Dermis blood vessel endothelial cell (primary cell): ENCODE data around the gene ZNF132. TPM values are rescaled to one million over a fixed set of nuclear protein-coding genes. Genes with fewer than 3 reads are reported as not detected.
"Not testable (repeated sequence)": the region's sequence is repeated elsewhere in the genome, so short reads cannot be mapped to it uniquely, and the experiment has no call there.

Experiments used
- DNase-seq: peaks from one replicate; pipeline ENCODE4 v3.0.0; 2010
- total RNA-seq: library from RNA; depleted of rRNA; stranded (reverse); fragments of >200 nt; gene quantifications from 2 replicates; pipeline ENCODE4 v1.2.3, GENCODE V29; 2014

The ZNF132 gene
- 7.5 and 7.6 TPM in 2 replicates for total RNA-seq

DNA sequence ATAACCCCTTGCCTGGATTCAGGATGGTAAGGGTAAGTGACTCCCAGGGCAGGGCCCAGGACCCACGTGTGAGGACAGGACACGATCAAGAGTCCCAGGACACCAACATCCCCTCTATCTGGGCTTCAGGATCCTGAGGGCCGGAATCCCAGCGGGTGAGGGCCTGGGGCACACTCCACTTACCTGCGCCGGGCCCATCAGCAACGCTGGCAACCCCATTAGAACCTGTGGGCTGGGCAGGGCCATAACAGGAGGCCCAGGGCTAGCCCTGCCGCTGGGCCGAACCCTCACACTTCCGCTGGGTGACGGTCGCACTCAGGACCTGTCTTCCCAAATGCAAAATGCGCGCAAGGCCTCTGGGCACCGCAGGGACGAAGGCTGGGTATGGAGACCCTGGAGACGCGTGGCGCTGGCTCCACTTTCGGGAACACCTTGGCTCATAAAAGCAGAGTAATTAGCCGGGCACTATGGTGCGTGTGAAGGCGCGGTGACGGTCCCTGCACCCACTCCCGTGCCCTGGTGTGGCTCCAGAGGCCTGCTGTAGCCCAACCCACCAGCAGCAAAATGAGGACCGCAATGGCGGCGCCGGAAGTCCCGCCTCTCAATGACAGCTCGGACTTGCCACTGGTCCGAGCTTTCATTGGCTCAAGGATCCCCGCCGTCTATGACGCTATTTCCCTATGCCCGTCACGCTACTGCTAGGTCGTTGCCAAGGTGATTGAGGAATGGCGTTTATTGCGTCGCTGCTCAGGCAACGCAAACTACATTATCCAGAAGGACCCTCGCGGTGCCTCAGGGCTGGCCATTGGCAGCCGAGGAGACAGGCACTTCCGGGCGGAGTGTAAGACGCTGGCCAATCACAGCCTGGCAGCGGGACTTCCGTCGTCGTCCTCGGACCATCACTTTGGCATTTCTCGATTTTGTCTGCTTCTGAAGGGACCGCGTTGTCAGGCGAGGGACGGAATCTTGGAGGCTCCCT is at the start of gene ZNF132:
Gene ZNF132 (minus strand): TSS at position 578 of the 979 bp plus-strand sequence. CDS start 332 bp downstream, at position 246.
- peak; percentile 100 for DNase-seq

DNA sequence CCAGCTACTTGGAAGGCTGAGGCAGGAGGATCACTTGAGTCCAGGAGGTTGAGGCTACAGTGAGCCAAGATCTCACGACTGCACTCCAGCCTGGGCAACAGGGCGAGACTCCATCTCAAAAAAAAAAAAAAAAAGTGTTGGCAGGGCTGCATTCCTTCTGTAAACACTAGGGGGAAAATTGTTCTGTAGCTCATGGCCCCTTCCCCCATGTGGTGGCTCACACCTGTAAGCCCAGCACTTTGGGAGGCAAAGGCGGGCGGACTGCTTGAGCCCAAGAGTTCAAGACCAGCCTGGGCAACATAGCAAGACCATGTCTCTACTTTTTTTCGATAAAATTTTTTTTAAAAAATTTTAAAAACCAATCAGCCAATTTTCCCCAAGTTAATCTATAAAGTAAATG is 44.4 kb upstream of the ZNF132 start:
- not testable (repeated sequence) for DNase-seq

DNA sequence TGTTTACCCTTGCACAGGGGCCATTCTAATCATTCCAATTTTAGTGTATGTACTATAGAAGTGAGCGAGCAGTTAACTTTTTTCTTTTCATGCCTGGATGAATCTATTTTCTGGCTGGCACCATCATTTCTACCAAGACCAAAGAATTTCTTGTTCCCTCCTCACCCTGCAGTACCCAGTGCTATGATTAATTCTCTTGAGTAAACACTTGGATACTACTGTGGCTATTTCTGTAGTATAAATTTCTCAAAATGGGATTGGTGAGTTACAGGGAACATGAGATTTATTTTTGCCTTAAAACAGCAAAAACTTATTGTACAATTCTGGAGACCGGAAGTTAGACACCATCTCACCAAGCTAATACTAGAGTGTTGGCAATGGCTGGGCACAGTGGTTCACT is 43.8 kb upstream of the ZNF132 start:
- no peak for DNase-seq

DNA sequence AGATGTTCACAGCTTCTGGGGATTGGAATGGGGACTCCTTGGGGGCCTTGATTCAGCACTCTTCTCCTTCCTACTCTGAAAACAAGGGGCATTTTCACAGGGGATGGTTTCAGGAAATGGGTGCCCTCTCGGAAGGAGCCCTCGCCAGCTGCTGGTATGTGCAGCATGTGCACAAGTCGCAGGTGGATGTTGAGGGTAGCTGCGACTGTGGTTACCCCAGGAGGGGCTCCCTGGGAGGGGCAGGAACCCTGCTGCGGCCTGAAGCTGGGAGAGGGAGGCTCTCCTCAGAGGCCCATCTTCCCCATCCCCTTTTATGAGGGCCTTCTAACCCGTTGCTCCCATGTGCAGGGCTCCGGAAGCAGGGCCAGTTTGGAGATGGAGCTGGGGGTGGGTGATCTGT is 42.4 kb upstream of the ZNF132 start:
- no peak for DNase-seq

DNA sequence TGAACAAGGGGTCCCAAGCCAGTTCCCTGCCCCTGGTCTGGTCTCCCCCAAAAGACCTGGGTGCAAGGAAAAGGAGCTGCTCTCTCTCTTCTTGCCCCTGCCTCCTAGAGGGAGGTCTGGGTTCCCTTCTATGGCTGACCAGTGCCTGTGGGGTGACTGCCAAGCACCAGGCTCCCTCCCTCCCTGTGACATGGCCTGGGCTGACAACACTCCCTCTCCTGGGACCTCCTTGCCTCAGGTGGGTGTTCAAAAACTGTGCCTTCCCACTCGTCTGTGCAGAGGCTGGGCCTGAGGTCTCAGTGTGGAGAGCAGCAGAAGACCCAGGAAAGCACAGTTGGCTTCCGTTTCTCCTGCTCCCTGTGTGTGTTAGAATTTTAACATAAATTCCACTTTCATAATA is 40.9 kb upstream of the ZNF132 start:
- no peak for DNase-seq

DNA sequence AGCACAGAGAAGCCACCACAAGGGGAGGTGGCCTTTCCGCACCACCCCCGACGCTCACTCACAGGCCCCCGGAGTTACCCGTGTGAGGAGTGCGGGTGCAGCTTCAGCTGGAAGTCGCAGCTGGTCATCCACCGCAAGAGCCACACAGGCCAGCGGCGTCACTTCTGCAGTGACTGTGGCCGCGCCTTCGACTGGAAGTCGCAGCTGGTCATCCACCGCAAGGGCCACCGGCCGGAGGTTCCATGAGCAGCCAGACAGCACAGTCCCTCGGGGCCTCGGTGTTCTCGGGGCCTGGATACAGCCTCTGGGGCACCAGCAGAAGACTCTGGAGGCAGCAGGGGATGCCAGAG is 40.5 kb upstream of the ZNF132 start:
- DNase-seq, result no peak

DNA sequence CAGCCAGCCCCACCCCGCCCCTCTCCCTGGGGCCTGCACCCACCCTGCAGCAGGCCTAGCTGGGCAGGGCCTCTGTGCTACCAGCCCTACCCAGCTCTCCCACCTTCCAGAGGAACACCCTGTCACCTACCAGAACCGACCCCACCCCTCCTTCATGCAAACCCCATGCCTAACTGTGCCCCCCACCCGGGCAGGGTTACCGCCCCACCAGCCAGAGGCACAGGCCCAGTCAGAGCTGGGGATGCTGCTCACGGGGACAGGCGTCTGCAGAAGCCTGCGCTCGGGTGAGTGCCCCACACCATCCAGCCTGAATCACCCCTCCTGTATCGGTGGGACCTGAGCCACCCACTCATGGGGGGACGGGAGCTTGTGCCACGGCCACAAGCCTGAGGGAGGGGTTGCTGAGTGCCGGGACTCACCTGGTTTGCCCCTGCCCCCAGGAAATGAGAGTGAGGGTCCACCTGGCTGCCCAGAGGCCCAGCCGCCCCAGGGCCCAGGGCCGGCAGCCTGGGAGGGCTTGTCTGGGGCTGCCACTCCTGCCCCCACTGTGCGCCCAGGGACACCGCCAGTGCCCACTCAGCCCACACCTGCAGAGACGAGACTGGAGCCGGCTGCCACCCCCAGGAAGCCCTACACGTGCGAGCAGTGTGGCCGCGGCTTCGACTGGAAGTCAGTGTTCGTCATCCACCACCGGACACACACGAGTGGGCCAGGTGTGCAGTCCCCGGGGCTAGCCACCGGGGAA is 40.0 kb upstream of the ZNF132 start:
- no peak for DNase-seq

DNA sequence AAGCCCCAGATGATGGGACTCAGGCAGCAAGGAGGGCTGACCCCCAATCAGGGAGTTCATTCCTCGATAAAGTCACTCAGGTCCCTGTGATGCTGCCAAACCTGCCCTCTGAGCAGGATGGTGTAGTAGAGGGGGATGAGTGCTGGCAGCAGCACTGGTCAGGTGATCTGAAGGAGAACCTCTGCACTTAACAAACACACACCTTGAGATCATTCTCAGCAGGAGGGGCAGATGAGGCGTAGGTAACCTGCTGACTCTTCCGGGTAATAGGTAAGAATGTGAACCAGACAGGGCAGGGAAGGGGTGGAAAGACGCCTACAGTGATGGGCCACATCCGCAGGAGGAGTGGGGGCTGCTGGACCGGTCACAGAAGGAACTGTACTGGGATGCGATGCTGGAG is 39.4 kb upstream of the ZNF132 start:
- DNase-seq, result no peak

DNA sequence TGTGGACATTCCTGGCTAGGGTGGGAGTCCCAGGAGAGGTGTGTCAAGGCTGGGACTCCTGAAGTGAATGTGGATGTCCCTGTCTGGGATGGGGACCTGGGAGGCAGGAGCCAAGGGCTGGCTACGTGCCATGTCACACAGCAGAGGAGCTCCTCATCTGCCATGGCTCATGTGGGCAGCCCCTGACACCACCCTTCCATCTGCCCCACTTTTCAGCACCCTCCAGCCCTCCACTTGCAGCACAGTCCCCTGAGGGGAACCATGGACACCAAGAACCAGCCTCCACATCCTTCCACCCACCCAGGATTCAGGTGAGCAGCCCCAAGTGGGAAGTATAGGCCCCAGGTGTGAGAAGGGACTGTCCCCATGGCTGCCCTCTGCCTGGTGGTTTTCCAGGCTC is 37.9 kb upstream of the ZNF132 start:
- no peak for DNase-seq

DNA sequence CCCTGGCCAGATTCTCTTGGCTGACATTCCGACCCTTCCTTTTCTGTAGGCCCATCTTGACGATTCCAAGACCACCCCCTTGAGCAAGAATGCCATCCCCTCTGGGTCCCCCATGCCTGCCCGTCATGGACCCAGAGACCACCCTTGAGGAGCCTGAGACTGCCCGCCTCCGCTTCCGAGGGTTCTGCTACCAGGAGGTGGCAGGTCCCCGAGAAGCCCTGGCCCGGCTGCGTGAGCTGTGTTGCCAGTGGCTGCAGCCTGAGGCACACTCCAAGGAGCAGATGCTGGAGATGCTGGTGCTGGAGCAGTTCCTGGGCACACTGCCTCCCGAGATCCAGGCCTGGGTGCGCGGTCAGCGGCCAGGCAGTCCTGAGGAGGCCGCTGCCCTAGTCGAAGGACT is 37.2 kb upstream of the ZNF132 start:
- no peak for DNase-seq

DNA sequence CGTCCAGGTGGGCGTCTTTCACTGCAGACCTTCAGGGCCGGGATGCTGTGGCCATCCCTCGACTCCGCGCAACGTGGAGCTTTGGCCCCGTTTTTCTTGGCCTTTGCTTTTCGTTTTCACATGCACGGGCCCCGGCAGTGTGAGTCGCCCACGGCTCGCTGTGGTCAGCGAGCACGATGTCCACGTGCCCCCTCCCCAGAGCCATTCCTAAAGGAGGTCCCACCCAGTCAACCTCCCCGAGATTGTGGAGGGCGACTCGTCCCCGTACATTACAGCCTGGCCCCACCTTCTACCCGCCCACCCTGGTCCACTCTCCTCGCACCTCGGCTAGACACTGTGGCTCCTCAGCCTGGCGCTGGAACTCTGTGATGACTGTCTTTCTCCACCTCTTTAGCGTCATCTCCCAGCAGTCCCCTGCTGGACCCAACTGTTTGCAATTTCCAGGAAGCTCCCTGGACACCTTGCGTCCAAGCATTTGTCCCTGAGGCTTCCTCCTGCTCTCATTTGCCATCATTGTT is 36.6 kb upstream of the ZNF132 start:
- DNase-seq, result peak; percentile 12

DNA sequence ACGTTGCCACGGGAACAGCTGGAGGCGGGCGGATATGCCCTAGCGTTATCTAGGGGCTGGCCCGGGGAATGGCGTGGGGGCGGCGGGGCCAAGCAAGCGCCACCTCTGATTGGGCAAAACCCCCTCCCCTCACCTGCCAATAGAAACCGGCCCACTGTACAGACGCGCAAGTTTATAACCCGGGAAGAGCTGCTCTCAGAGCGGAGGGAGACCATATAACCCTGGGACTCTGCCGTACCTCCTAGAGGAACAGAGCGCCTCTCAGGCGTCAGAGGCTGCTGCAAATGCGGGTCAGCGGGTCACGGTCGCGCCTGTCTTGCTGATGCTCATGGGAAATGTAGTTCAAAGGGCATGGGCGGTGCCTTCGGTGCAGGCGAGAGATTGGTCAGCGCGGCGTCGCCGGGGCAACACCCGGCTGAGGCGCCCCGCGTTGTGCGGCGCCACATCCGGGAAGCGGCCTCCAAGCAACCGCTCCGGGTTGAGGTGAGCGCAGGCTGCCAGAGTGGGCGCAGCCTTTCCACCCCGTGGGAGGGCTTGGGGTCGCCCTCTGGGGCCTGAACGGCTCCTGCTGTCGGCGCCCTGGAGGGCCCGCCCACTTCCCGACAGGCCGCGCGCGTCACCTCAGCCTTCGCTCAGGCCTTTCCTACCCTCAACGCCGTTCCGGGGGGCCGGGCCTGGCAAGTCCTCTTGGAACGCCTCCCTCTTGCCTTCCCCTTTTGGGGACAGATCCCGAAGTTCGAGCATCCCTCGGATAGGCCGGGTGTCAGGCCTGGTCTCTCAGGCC is 36.0 kb upstream of the ZNF132 start, which contains the start of gene ZNF446:
Gene ZNF446 (plus strand): TSS at position 639 of the 784 bp plus-strand sequence. CDS start 867 bp downstream, outside the sequence.
- DNase-seq, result peak; percentile 97

DNA sequence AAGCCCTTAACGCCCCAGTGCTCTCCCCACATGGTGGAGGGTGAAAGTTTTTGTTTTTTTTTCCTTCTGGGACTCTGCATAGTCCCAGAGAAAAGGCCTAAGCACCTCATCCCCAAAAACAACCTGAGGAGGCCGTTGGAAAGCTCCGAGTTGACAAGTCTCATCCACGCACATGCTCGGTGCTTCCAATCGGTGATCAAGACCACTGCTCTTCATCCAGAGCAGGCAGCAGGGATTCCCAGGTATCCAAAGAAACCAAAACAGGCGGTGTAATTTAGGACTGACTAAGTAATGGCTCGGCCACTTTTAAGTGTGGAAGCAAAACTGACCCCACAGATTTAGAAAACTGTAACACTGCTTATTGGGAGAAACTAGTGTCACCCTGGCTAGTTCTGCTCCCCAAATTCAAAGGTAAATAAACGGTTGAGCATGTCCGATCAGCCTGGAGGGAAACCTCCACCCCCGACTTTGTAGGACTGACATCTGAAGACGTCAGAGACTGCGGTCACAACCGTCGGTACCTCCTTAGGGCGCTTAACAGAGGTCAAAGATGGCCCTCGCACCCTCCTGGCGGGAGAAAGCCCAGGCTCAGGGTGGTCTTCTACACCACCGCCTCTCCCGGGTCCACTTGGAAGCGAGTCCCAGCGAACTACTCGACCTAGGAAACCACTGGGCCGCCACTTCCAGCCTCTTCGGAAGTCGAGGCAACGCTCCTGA is 35.2 kb upstream of the ZNF132 start:
- DNase-seq, result no peak

DNA sequence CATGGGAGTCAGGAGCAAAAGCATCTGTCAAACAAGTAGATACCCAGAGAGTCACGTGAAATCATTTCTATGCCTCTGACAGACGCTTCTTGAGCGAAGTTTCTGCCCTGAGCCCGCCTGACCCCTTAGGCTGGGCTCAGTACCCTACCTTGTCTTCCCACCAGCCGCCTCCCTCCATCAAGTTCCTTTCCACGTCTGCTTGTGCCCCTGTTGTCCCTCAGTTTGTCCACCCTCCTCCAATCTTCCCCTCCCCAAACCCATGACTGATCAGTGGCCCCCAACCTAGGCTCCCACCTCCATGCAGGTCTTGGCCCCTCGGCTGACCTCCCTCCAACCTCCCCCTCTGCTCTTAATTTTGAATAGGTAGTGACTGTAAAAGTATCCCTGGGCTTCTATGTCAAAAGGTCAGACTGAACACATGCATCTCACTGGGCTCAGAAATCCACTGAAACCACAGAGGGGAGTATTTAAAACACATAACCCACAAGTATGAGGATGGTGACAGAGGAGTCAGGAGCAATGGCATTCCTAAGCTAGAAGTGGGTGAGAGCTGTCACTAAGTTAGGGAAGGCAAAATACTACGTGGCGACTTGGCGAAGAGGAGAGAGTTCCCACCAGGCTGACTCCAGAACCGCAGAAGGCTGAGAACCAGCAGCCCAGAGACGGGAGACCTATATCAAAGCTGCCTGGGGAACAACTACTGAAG is 34.5 kb upstream of the ZNF132 start:
- DNase-seq, result no peak

DNA sequence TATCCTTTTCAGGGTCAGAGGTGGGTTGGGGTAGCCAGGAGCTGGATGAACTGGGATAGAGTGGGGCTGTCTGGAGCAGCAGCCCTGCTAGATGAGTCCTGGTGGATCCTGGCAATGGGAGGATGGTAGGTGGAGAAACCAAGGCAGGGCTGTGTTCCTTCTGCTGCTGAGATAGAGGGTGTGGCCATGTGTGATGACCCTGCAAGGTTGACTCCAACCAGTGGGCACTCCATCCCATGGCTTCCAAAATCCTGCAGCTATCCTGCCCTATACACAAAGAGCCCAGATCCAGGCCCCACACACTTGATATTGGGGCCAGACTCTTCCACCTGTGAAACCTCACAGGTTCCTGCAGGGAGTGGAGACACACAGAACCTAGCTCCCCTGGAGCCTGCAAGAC is 33.8 kb upstream of the ZNF132 start:
- no peak for DNase-seq

DNA sequence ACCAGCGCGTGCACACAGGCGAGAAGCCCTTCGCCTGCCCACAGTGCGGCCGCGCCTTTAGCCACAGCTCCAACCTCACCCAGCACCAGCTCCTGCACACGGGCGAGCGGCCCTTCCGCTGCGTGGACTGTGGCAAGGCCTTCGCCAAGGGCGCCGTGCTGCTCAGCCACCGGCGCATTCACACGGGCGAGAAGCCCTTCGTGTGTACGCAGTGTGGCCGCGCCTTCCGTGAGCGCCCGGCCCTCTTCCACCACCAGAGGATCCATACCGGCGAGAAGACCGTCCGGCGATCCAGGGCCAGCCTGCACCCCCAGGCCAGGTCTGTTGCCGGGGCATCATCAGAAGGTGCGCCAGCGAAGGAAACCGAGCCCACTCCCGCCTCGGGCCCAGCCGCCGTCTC is 31.8 kb upstream of the ZNF132 start:
- DNase-seq, result no peak

DNA sequence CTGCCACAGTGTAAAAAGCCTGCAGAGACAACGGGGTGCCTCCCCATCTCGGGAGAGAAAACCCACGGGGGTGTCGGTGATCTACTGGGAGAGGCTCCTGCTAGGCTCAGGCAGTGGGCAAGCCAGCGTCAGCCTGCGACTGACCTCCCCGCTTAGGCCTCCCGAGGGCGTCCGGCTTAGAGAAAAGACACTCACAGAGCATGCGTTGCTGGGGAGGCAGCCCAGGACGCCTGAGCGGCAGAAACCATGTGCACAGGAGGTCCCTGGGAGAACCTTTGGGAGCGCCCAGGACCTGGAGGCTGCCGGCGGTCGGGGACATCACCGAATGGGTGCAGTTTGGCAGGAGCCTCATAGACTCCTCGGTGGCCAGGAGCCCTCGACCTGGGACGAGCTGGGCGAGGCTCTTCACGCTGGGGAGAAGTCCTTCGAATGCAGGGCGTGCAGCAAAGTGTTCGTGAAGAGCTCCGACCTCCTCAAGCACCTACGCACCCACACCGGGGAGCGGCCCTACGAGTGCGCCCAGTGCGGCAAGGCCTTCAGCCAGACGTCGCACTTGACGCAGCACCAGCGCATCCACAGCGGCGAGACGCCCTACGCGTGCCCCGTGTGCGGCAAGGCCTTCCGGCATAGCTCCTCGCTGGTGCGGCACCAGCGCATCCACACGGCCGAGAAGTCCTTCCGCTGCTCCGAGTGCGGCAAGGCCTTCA is 31.0 kb upstream of the ZNF132 start:
- not testable (repeated sequence) for DNase-seq

DNA sequence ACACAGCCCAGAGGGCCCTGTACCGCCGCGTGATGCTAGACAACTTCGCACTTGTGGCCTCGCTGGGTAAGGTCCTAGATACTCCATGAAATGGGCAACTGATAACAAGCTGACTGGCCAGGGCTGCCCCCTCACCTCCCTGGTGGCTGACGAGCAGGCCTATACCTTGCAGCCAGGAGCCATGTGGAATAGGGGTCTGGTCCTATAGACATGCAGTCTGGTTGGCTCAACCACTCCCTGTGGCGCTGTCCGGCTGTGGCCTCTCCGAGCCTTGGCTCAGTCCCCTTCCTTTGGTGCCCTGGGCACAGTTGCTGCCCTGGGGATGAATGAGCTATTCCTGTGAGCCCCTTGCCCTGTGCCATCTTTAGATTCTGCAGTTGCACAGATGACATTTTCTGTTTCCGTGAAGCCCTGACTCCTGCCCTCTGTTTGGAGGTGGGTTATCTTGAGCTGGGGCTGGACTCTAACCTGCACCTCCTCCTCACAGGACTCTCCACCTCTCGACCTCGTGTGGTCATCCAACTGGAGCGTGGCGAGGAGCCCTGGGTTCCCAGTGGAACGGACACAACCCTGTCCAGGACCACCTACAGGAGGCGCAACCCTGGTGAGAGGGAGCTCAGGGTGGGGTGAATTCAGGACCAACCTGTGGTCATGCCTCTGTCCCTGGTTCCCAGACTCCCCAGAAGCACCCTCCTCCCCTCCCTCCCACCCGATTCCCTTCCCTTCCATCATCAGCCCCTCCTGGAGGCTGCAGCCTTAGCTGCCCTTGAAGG is 29.5 kb upstream of the ZNF132 start:
- no peak for DNase-seq

DNA sequence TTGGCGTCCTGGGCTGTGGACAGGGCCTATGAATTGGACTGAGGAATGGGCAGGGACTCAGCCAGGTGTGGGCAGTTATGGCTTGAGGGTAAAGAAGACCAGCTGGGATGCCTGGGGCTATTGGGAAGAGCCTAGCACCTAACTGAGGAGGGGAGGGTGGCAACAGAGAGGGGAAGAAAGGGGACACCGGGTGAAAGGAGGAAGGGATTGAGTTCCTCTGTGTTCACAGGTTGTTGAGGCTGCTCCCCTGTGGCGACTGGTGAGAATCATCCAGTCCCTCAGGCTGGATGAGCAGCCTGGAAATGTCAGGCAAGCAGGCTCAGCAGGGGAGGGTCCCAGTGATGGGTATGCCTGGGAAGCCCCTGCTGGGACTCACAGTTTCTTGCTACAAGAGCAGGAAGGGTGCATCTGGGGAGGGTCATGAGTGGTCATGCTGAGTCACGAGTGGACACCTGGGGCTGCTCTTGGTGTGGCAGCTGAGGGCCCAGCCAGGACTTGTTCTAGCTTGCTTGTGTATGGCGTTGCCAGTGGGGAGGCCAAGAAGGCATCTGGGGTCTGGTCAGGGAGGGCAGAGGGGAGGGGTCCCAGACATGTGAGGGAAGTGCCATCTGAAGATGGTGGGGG is 28.4 kb upstream of the ZNF132 start:
- DNase-seq, result no peak
